Measurements from ENCODE around the gene TLDC2.
A peak's percentile ranks its signal among the peaks of the same experiment; 100 is the strongest.
"Not testable (repeated sequence)": the region's sequence is repeated elsewhere in the genome, so short reads cannot be mapped to it uniquely, and the experiment has no call there.

The TLDC2 gene

DNA sequence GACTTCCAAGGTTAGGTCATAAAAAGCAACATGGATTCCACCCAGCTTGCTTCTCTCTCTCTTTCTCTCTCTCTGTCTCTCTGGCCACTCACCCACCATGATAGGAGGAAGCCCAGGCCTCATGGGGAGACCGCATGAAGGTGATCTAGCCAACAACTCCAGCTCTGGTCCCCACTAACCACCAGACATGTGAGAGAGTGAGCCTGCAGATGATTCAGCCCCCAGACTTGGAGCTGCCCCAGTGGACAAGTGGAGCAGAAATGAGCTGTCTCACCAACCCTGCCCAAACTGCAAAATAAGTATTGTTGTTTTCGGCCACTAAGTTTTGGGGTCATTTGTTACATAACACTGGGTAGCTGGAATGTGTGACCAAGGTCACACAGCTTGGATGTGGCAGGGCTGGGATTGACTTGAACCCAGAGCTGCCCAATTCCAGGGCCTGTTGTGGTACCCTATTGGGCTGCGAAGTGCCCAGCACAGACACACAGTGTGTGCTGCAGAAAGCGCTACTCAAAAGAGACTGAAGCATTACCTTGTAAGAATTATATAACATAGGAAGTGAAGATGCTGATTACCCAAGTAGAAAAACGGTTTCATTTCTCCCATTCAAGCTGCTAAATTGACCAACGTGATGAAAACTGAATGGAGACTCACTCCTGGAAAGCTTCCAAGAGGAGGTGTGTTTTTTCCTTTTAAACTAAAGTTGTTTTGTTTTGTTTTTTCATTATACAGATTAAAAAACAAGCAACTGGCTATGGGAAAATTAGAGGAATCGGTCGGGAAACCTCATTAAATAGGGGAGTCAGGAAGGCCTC lies 9.1 kb upstream of the TLDC2 start:
- DNase-seq (ENCODE audit: low read depth in 3 of 3): no peak

GRCh38 chr20:36871640-36872570 lies 4.0 kb upstream of the TLDC2 start:
- DNase-seq (ENCODE audit: low read depth in 3 of 3): no peak

GRCh38 chr20:36872852-36873251 lies 3.1 kb upstream of the TLDC2 start:
- DNase-seq (ENCODE audit: low read depth in 3 of 3): no peak

DNA sequence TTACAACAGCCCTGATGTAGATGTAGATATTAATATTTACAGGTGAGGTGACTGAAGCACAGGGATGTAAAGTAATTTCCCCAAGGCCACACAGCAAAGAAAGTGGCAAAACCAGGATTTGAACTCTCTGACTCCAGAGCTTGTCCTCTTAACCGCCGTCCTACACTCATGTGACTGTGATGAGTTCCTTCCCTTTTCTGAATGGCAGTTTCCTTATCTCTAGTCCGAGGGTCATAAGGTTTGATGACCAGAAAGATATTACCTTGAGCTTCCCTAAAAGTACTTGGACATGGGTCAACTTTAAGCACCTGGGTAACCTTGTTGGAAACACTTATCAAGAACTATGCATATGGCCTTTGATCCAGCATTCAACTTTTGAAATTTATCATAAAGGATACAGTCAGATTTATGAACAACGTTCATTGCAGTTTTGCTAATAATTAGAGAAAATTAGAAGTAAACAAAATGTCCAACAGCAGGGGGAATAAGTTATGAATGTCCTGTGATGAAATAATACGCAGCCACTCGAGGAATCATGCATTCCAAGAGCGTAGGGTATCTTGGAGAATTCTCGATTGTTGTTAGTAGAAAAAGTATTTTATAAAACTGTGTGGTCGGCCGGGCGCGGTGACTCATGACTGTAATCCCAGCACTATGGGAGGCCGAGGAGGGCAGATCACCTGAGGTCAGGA lies 2.3 kb upstream of the TLDC2 start:
- DNase-seq (ENCODE audit: low read depth in 3 of 3): no peak

- DNase-seq (ENCODE audit: low read depth in 3 of 3): not testable (repeated sequence)
Measured at GRCh38 chr20:36875093-36875492, 845 bp upstream of the TLDC2 start.

GRCh38 chr20:36876473-36876833 lies 515 bp downstream of the TLDC2 start:
- no peak for DNase-seq (ENCODE audit: low read depth in 3 of 3)

DNA sequence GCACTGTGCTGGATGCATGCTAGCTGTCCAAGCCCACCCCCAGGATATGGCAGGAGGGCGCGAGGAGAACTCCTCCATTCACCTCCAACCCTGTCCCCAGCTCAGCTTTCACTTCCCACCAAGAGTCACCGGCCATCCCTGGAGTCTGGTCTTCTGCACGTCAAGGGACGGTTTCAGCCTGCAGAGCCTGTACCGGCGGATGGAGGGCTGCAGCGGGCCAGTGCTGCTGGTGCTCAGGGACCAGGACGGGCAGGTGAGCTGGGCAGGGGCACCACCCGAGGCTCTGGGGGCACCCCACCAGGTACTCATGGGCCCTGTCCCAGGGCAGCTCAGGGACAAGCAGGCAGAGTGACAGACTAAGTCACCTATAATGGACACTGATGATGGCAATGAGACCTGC lies 3.0 kb downstream of the TLDC2 start:
- DNase-seq (ENCODE audit: low read depth in 3 of 3): no peak

DNA sequence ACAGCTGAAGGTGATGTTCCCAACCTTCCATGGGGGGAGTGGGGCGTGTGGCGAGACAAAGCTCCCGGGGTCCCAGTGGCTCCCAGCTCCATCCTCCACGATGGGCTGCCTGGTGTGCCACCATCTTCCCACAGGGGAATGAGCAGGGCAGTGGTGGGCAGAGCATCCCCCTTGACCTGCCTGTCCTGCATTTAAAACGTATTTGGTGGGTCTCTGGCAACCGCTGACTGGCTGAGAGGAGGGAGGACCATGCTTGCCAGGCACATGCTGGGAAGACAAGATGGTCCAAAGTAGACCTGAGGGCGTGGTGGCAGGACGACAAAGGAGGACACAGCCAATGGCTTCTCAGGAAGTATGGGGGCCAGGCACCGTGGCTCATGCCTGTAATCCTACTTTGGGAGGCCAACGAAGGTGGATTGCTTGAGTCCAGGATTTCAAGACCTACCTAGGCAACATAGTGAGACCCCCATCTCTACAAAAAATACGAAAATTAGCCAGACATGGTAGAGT lies 4.9 kb downstream of the TLDC2 start:
- DNase-seq (ENCODE audit: low read depth in 3 of 3): no peak

GRCh38 chr20:36881331-36881730 lies 5.4 kb downstream of the TLDC2 start:
- DNase-seq (ENCODE audit: low read depth in 3 of 3): no peak

DNA sequence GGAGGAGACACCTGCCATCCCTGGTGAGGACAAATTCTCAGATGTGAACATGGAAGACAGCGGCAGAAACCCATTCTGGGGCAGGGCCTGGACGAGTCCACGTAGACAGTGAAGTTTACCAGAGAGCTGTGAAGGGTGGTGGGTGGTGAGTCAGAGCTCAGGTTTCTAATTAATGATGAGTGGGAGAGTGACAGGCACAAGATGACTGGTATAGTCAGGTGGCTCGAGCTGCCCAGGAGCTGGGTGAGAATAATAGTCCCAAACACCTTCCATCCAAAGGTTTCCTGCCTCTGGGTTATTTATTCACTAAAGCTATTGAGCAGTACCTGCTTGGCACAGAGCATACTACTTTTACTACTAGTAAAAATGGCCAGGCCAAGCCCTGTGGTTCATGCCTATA lies 6.0 kb downstream of the TLDC2 start:
- DNase-seq (ENCODE audit: low read depth in 3 of 3): no peak

- no peak for DNase-seq (ENCODE audit: low read depth in 3 of 3)
Measured at GRCh38 chr20:36883977-36884535, 8.1 kb downstream of the TLDC2 start.

GRCh38 chr20:36885356-36885755 lies 9.4 kb downstream of the TLDC2 start:
- DNase-seq (ENCODE audit: low read depth in 3 of 3): no peak

GRCh38 chr20:36886859-36887751 lies 11.2 kb downstream of the TLDC2 start:
- DNase-seq (ENCODE audit: low read depth in 3 of 3): peak; percentile 61 to 66 (median 63)

DNA sequence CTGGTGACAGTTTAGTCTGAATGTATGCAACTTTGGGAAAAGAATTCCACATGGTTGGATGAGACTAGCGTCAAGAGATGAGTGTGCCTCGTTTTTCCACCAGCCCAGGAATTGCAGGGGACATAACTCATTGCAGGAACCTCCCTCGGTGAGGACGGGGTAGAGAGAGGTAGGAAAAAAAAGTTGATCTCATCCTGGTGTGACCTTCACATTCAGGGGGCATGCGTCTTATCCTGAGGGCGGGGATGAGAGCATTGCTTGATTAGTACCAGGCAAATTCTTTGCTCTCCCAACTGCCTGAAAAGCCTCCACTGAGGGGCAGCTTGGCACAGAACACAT lies 11.8 kb downstream of the TLDC2 start:
- no peak for DNase-seq (ENCODE audit: low read depth in 3 of 3)

DNA sequence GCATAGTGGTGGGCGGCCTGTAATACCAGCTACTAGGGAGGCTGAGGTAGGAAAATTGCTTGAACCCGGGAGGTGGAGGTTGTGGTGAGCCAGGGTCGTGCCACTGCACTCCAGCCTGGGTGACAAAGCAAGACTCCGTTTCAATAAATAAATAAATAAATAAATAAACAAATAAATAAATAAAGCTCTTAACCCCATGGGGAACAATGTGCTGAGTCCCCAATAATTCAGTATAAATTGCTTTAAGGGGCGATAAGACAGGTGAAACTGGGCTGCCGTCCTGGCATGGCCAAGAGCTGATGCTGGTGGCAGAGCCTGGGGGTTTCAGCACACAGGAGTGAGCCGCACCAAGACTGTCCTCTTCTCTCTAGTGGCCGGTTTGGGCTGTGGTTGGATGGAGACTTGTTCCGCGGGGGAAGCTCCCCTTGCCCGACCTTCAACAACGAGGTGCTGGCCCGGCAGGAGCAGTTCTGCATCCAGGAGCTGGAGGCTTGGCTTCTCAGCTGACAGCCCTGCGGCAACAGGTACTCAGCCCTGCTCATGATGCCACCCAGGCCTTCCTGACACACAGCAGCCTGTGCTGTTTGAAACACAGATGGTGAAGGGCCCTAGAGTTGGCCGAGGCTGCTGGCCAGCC lies 13.1 kb downstream of the TLDC2 start:
- no peak for DNase-seq (ENCODE audit: low read depth in 3 of 3)

DNA sequence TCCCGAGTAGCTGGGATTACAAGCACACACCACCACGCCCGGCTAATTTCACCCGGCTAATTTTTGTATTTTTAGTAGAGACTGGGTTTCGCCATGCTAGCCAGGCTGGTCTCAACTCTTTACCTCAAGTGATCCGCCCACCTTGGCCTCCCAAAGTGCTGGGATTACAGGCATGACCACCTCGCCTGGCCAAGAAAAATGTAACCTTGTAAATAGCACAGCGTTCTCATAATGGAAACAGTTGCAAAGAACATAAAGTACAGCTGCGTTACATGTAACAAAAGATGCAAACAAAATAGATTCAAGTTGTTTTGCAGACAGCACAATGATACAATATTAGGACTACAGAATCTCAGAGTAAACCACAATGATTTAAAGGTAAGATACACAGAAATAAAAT lies 14.6 kb downstream of the TLDC2 start:
- DNase-seq (ENCODE audit: low read depth in 3 of 3): no peak

DNA sequence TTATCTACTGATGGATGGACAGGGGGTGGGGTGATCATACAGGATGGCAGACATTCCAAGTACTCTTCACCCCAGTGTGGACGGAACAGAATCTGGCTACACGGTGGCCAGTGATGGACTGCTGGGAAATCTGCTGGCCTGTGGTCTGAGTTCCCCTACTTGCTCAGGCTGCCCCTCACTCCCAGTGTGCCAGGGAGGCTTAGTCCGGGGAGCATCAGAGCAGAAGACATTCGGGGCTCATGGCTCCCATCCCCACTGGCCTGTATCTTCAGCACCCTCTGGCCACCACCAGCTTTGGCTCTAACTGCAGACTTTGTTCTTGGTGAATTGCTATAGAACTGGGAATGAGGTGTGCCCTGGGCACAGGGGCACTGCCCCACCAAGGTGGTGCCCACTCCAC lies 15.3 kb downstream of the TLDC2 start:
- DNase-seq (ENCODE audit: low read depth in 3 of 3): no peak

GRCh38 chr20:36893801-36894200 lies 17.9 kb downstream of the TLDC2 start:
- DNase-seq (ENCODE audit: low read depth in 3 of 3): no peak

DNA sequence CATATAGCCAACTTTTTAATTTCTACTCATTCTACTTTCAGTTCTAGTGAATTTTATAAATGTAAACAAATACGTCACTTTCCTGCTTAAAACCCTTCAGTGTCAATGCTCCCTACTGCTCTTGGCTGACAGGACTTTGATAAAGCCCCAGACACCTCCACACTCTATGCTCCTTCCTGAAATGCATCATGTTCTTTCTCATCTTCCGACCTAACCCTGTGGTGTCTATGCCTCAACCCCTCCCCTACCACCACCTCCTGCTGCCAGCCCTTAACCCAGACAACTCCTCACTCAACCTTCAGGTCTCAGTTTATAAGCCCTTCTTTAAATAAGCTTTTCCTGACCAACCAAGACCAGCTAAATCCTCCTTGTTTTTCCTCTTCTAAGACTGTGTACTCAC lies 19.1 kb downstream of the TLDC2 start:
- DNase-seq (ENCODE audit: low read depth in 3 of 3): no peak

DNA sequence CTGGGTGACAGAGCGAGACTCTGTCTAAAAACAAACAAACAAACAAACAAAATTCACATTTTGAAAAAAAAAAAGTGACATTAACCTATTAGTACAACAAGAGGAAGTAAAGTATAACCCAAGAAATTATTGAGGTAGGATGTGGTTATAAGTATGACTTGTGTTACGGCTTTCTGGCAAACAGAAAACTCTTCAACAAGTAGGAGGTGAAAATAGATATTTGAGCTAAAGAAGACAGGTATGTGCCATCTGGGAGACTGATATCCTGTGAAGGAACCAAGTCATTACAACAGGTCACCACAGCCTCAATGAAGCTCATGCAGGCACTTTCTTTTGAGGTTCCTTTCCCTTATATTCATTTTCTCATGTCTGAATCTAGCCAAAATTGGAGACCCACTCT lies 28.8 kb downstream of the TLDC2 start:
- DNase-seq (ENCODE audit: low read depth in 3 of 3): no peak

Data from stimulated activated CD4-positive, alpha-beta T cell treated with anti-CD3 and anti-CD28 coated beads, TNF-alpha, amount 100 ng/mL, for 4 hours (primary cell).